ENCODE data around the gene MEG3.

GRCh38 chr14:100786131-100786530, 39.8 kb upstream of the MEG3 start:
- no peak for TF ChIP-seq GATA3 (IDR thresholded peaks at IDR 0.05; ENCODE audit: low read depth, low read length)
- TF ChIP-seq GATA2 (IDR thresholded peaks at IDR 0.05; ENCODE audit: low read depth, low read length): no peak
